OCI-LY7 (cell line): ENCODE data around the gene DIRAS1.

Experiments
- EZH2phosphoT487 ChIP-seq: fragments of 200-600 bp; sonication (generic); IDR thresholded peaks from 2 replicates; pipeline ENCODE4 v1.6.1; 2018; ENCODE audit warnings: low read depth, borderline replicate concordance, mild to moderate bottlenecking, mixed run types, antibody characterized with exemption, low read length, moderate library complexity, mixed read lengths
- TF ChIP-seq, protein P1 (sequence below): fragments of 200-600 bp; sonication (generic); conservative IDR thresholded peaks from 2 replicates; pipeline ENCODE4 v1.5.1; 2014; ENCODE audit warnings: mild to moderate bottlenecking, antibody characterized with exemption, low read length, moderate library complexity, mixed read lengths

DNA sequence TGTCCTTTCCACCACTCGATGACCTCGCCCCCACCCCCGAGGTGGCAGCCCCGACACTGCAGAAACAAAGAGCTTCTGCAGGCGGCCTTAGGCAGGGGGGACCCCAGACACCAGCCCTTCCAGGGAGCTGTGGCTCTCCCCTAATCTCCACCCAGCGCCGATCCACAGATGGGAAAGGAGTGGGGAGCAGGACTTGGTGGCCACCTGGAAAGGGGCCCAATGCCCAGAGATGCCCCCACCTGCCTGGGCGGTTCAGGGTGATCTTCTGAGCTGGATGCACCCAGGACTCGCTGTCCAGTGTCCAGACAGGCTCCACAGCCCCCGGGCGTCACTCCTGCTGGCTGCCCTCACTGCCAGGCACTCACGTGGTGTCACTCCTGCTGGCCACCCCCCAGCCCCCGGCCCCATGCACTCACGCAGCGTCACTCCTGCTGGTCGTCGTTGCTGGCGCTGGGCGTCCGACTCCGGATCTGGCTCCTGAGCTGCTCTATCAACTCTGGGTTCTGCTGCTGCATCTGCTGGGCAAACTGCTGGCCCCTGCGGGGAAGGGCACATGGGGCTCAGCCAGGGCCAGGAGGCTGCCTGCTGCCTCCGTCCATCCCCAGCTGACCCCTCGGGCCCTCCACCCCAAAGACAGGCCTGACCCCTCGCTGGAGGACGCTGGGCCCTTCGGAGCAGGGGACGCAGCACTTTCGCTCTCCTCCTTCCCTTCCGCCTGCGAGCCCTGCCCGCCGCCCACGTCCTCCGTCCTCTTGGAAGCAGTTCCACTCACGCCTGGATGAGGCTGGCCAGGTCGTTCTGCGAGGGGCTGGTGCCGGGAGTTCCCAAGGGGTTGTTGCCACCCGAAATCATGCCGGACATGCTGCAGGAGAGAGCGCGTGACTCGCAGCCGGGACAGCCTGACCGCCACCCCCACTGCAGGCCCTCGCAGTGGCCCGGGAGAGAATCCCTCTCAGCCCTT, 36.0 kb upstream of the DIRAS1 start:
- no peak for TF ChIP-seq EZH2phosphoT487
- TF ChIP-seq, protein P1, sequence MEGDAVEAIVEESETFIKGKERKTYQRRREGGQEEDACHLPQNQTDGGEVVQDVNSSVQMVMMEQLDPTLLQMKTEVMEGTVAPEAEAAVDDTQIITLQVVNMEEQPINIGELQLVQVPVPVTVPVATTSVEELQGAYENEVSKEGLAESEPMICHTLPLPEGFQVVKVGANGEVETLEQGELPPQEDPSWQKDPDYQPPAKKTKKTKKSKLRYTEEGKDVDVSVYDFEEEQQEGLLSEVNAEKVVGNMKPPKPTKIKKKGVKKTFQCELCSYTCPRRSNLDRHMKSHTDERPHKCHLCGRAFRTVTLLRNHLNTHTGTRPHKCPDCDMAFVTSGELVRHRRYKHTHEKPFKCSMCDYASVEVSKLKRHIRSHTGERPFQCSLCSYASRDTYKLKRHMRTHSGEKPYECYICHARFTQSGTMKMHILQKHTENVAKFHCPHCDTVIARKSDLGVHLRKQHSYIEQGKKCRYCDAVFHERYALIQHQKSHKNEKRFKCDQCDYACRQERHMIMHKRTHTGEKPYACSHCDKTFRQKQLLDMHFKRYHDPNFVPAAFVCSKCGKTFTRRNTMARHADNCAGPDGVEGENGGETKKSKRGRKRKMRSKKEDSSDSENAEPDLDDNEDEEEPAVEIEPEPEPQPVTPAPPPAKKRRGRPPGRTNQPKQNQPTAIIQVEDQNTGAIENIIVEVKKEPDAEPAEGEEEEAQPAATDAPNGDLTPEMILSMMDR: no peak
